ENCODE data around the gene ADH1B.

Gene ADH1B

DNA sequence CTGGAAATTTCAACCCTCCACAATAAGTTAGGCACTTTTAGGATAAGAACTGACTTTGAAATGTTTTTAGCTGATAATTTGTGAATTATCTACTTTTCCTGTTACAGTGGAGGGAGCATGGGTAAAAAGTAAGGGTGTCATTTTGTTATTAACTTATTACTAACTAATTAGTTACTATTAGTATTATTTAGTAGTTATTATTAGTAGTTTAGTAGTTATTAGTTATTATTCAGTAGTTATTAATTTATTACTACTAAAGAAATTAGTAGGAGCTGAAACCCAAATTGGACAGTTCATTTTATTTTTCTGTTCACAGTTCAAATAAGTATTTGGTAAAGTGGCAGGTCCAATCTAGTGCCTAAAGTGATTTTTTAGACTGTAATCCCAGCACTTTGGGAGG lies 35.8 kb downstream of the ADH1B start:
- TF ChIP-seq, protein P1, sequence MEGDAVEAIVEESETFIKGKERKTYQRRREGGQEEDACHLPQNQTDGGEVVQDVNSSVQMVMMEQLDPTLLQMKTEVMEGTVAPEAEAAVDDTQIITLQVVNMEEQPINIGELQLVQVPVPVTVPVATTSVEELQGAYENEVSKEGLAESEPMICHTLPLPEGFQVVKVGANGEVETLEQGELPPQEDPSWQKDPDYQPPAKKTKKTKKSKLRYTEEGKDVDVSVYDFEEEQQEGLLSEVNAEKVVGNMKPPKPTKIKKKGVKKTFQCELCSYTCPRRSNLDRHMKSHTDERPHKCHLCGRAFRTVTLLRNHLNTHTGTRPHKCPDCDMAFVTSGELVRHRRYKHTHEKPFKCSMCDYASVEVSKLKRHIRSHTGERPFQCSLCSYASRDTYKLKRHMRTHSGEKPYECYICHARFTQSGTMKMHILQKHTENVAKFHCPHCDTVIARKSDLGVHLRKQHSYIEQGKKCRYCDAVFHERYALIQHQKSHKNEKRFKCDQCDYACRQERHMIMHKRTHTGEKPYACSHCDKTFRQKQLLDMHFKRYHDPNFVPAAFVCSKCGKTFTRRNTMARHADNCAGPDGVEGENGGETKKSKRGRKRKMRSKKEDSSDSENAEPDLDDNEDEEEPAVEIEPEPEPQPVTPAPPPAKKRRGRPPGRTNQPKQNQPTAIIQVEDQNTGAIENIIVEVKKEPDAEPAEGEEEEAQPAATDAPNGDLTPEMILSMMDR (IDR thresholded peaks at IDR 0.05), result no peak

DNA sequence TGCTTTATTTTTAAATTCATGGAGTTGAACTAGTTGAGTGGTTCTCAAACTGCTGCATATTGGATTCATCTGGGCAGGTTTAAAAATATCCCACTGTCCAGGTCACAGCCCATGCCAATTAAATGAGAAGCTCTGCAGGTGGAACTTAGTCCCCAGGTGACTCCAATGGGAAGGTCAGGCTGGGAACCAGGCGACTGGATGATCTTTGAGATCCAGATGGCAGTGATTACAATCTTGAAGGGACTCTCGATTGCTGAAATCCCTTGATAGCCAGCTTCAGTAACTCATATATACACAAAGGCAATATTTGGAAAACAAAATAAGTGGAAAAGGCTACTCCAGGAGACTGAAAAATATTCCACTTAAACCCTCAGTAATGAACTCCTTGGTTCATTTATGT lies 38.5 kb downstream of the ADH1B start:
- TF ChIP-seq, protein P1 (IDR thresholded peaks at IDR 0.05), result no peak

DNA sequence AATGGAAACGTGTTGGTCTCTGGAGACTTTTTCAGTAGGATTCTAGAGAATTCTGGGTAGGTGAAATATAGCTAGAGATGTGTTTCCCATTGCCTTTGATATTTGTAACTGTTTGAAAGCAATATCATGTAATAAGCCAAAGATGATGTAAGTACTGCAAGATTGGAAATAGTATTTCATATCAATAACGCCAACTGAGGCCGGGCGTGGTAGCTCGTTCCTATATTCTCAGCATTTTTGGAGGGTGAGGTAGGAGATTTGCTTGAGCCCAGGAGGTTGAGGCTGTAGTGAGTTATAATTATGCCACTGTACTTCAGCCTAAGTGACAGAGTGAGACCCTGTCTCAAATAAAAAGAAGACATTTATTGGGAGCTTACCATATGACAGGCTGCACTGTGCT lies 39.9 kb downstream of the ADH1B start:
- TF ChIP-seq, protein P1 (IDR thresholded peaks at IDR 0.05), result no peak

DNA sequence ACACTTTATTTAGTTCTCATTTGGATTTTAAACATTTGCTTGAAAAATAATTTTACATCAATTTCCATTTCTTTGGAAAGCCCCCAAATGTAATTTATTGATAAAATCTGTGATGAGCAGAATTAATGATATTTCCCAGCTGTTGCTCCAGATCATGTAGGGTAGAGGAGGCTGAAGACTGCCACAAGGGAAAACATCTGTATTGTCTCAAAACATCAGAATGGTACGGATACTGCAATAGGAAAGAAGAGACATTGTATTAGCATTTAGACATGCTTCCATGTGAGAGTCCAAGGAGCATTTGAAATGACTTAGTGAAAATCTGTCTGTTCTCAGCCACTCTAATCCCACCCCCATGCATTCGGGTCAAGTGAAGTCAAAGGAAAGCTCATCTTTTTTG lies 44.8 kb downstream of the ADH1B start:
- TF ChIP-seq, protein P1 (IDR thresholded peaks at IDR 0.05), result no peak

DNA sequence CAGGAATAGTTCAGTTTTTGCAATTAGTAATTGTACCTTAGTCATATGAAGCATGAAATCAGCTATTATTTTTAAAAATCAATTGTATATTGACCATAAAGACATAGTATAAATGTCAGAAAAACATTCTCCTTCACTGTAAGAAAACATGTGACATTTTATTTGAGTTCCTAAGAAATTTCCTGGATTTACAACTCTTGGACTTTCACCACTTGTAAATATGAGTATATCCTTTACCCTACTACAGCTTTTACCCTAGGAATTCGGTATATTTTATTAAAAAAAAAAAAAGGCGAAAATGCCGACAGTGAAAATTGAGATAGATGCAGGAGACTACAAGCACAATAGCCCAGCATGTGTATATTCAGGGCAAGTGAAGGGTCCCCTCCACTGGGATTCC lies 45.3 kb downstream of the ADH1B start:
- TF ChIP-seq, protein P1 (IDR thresholded peaks at IDR 0.05), result no peak

DNA sequence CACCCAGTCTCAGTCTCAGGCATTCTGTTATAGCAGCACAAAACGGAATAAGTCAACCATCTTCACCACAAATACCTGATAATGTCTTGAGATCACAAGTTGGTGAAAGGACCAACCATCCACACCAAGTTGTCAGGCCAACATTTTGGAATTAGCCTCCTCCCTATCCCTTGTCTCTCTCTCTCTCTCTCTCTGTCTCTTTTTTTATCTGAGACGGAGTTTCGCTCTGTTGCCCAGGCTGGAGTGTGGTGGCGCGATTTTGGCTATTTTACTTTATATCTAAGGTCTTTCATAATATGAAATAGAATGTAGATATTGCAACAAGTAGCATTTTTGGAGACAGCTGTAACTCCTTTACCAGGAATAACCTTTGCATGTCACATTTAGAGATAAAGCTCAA lies 46.2 kb downstream of the ADH1B start:
- TF ChIP-seq, protein P1 (IDR thresholded peaks at IDR 0.05), result no peak

DNA sequence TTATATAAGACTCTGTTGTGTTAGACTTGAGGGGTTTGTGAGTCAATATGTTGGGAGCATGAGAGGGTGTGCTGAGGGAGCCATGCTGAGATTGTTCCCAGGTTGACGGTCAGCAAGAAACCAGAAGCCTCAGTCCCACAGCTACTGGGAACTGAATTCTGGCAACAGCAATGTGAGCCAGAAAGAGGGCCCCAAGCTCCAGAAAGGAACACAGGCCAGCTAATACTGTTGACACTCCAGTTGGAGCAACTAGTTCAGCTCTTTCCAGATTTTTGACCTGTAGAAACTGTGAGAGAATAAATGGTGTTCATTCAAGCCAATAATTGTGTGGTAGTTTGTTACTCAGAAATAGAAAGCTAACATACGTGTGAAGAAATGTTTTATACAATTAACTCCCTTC lies 47.5 kb downstream of the ADH1B start:
- TF ChIP-seq, protein P1 (IDR thresholded peaks at IDR 0.05), result no peak

DNA sequence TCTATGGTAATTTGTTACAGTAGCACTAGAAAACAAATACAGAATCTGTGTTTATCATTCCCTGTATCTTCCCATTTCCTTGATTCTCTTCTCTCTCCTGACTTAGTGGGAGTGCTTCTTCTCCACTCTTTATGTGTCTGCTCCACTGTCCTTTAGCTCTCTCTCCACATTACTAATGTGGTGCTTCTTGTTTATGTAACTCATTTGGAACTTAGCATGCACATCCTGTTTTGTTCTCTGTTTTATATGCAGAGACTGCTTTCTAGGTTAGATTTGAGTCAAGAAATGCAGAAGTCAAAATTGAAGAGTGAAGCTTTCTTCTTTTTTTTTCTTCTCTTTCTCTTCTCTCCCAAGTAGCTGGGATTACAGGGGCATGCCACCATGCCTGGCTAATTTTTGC lies 56.3 kb downstream of the ADH1B start:
- TF ChIP-seq, protein P1 (IDR thresholded peaks at IDR 0.05), result no peak
